HG03342 (cell line): Measurements from ENCODE around the gene MRAP2.

Experiments used
- ATAC-seq: cut with Tn5 transposase; IDR thresholded peaks from one replicate; pipeline ENCODE4 v1.9.1; 2021; ENCODE audit warnings: mild to moderate bottlenecking, moderate library complexity; ENCODE audit not compliant: unreplicated experiment

The MRAP2 gene, protein sequence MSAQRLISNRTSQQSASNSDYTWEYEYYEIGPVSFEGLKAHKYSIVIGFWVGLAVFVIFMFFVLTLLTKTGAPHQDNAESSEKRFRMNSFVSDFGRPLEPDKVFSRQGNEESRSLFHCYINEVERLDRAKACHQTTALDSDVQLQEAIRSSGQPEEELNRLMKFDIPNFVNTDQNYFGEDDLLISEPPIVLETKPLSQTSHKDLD

DNA sequence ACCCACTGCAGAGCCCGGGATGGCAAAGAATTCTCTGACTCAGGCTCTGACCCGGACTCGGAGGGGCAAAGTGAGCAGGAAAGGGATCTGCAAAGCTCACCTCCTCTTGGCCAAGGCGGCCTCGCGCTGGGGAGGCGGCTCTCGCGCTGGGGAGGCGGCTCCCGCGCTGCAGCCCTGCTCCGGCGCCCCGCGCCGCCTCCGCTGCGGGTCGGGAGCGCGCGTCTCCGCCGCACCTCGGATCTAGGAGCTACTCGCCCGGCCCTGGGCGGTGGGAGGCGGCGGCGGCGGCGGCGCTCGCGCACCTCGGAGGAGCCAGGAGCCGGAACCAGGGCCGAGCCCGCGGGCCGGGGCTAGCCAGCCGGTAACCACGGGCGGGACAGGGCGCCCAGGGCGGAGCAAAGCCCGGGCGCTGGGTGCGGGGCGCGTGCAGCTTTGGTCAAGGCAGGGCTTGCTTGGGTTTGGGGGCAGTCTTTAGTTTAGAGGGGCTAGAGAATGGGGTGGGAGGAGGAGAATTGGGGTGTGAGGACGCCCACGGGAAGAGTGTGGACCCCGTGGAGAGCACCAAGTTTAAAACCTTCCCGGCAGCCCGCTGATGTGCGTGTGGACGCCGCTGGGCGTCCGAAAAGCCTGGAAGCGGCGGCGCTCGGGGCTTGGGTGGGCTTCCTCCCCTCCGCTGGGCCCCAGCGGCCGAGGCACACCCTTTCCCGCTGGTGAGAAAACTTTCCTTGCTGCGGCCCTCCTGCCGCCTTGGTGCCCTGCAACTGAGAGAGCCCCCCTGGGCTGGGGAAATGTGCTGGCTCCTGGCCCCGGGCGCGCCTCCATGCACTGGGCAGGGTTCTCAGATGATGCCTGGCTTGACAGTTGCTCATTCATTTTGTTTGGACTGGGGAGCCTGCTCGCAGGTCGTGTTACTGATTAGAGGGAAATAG lies at the start of gene MRAP2:
Gene MRAP2 (plus strand): TSS at position 250 of the 929 bp plus-strand sequence. CDS start 21,547 bp downstream, outside the sequence.
- peak; percentile 58 for ATAC-seq

DNA sequence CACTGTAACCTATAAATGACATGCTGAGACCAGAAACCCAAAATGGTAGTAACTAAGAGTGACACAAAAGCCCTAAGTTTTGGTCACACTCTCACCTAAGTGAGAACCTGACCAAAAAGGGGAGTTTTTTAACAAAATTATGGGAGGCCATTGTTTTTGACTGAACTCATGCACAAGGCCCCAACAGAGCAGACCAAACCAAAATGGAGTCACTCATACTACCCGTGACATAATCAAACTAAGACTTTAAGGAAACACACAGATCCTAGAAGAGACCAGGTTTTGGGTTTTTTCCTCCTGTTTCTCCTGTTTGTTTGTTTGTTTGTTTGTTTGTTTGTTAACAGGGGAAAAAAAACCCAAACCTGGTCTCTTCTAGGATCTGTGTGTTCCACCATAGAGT lies 49.2 kb upstream of the MRAP2 start:
- no peak for ATAC-seq

DNA sequence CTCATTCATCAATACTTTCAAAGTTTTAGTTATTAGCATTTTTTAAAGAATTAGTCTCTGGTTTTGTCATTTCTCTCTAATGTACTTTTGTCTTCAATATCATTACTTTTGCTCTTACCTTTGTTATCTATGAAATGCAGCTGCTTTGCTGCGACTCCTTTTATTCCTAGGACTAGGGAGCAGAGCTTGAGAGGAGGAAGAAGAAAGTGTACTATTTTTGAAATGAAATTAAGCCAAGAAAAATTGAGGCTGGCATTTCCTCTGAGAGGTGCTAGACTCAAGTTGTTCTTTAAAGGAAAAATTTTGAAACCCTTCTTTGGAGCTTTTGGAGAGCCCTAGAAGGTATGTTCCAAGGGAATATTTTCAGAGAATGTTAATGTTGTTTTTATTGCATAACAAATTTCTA lies 48.3 kb upstream of the MRAP2 start:
- ATAC-seq = no peak

DNA sequence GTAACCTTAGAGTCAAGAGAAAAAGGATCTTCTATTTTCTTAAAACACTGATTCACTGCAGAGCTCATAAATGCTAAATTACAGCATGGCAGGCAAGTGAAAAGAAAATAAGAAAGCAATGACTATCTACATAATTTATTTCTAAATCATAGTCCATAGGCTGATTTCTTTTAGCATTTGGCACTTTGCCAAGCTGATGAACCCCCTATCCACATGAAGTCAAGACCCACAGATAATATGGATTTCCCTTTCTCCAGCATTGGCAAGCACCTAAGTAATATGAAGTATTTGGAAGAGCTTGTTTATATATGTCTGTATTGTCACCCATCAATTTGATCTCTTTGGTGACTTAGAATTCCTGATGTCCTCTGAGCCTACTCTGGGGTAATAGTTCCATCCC lies 47.9 kb upstream of the MRAP2 start:
- ATAC-seq = no peak

DNA sequence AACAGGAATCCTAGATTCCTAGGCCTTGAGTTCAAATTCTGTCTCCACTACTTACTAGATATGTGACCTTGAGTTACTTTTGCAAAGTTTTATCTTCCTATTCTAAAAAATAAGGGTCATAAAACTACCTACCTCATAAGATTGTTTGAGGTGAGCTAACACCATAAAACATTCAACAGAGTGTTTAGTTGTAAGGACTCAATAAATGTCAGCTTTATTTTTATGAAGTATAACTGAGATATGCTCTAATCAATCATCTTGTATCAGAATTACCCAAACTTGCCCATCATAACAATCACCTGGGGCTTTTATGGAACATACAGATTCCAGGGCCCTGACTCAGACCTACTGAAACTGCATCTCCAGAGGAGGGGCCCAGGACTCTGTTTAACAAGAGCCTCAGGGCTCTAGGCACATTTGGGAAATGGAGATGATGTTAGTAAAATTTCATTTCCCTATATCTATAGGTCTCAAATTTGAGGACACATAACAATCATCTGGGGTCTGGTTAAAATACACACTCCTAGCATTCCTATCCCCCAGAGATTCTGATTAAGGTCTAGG lies 35.5 kb upstream of the MRAP2 start:
- no peak for ATAC-seq

DNA sequence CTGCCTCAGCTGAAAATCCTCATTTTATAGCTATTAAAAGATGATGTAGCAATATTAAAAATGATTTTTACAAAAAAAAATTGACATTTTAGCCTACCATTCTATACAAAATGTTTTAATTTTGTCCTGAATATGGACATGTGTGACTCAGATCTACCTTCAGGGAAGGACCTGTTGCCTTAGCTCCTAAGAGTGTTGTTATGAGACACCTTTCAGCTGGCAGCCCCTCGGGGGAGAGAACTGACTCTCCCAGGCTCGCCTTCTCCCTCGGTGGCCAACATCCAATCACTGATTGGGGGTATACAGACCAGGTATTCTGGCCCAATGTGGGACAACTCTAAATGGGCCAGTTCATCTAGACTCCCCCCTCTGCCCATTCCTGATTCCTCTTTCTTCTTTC lies 32.5 kb upstream of the MRAP2 start:
- no peak for ATAC-seq

DNA sequence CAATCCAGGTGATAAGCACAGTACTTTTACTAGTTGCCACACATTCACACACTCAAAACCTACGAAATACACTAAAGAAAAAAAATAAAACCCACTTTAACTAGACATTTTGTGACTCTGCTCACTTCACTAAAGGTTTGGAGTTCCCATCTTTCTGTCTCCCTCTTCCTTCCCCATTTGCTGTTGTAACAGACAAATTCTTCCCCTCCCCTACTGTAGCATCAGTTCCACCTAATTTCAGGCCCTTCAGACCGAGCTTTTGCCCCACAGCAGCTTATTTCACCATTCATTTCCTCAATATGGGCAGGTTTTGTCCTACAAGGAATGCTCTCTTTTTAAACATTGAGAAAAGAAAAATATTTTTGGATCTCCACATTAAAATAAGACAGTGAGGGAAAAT lies 31.3 kb upstream of the MRAP2 start:
- ATAC-seq = no peak

DNA sequence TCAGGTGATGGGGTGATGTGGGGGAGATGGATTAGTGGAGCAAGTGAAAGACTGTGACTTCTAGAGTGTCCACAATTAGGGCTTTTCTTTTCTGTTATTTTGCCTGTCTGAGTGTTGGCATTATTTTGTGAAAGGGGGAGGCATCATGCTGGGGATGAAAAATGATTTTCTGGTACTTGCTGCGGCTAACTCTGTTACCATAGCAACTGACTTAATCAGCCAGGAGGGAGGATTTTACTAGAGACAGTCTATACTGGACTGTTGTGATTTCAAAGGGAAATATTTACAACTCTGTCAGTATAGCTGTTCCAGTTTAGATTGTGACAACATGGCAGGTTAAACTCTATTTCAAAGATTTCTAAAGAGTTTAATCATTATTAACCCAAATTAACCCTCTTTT lies 30.4 kb upstream of the MRAP2 start:
- no peak for ATAC-seq

DNA sequence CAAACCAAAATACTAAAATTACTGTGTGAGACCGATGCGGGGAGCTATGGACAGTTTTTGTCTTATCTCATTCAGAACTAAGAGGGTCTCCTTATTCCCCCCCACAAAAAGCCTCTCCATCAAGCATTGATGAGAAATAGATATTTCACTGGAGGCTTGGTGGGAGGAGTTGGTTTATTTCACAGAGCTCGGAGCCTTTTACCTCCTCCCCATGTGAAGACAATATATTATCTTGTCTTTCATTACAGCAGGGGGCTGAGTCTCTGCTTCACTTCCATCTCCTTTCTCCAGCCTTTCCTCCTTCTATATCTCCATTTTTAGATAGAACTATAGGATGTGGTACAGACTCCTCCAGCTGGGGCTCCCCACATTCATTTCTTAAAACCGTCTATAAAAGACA lies 29.9 kb upstream of the MRAP2 start:
- no peak for ATAC-seq

DNA sequence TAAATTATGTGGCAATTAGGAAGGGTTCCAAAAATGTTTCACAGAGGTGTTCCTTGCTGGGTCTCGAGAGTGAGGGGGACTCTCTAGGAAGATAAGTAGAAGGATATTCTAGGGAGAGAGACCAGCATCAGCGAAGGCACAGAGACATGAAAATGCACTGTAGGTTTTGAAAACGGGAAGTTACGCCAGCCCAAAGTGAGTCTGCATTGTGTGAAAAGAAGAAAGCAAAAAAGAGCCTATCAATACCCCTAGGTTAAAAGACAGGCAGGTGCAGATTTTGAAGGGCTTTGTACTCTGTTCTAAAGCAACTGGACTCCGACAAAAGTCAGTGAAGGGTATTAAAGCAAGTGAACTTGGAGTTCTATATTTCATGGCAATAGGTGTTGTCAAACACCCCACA lies 25.7 kb upstream of the MRAP2 start:
- no peak for ATAC-seq

DNA sequence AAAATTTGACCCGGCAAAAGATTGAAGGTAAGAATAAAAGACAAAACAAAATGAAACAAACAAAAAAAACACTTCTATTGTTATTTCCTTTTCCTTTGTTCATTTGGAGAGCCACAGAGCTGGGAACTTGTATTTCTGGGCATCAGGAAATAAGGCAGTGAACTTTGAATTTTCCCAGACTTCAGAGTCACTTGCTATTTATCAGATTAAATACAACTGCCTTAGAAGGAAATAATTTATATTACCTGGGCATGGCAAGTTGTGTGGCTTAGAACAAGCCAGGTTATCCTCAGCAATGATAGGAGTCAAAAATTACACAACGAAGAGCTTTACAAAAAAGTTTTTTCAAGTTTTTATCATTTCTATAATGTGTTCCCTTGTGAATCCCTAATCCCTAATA lies 20.2 kb upstream of the MRAP2 start:
- ATAC-seq = no peak

DNA sequence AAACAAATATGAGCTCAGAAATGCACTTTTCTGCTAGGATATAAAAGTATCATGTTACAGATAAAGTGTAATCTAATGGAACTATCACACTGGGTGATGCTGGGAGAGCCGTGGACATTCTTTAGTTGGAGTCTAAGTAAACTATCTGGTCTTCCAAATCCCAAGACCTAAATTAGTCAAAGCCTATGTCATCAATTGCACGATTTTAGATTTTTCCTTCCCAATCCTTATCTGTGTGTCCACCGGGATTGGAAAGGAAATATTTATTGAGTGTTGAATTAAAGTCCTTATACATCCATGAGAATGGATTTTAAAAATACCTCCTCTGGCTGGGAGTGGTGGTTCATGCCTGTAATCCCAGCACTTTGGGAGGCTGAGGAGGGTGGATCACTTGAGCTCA lies 19.6 kb upstream of the MRAP2 start:
- no peak for ATAC-seq

DNA sequence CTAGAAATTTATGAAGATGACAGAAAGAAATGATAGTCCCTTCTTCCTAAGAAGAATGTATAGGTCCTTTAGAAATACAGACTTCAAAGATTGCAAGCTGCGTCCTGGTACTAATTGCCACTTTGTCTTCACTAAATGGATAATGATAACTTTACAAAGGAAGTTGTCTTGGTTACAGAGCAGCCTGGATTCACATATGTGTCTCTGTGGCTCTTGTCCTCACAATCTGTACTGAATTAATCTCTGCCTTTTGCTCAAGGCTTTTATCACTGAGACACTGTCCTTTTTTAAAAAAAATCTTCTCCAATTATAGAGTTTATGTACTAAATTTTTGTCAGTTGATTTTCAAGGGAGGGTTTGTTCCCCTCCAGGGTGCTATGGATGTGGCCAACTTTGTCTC lies 17.5 kb upstream of the MRAP2 start:
- no peak for ATAC-seq

DNA sequence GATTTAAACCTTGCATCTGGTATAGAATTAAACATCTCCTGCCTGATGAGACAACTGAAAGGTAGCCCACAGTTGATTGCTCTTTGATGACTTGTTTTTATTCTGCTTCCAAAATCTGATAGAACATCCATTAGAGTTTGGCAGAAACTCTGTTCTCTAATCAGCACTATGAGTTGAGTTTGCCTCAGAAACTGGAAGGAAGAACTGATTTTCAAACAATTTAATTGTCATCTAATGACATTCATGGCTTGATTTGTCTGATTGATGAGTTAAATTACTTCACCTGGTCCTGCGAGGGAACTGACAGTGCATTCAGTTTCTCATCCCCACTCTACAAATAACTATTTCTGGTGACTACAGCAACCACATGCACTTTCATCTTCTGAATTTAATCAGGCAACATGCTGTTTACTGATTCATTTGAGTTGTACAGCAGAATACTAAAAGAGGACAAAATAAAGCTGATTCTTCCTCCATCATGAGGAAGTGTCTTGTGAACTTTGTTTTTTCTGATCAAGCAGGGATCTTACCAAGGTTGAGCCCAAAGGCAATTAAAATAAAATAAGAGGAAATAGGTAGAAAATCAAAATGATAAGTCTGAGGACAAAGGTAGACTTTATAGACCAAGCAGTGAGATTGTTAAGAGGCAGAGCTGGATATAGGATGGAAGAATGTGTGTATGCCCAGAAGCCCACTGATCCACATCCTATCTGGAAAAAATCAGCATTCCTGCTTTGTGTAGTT lies 15.7 kb upstream of the MRAP2 start:
- ATAC-seq = no peak

DNA sequence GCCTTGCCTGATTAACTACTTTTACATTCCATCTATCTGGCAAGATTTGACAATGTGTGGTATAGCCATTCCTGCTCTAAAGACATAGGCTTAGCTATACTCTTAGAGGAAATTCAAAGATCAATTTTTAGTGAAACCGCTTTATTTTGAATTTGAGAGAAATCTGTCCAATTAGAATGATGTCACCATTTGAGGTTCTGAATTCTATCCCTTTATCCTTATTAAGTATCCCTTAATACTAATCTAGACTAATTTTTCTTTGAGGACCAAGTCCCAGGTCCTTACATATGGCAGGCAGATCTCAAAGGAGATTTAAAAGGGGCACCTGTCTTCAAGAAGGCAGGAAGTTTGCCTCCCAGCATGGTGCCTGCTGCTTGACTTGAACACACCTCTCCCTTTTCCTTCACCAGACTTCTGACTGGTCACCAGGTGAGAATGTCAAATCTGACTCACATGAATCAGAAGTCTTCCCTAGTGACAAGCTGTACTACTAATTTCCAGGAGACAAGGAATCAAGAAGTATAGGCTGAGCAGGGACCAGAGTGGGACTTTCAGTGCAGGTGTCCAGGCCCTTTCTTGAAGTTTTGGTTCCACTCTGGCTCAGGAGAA lies 15.0 kb upstream of the MRAP2 start:
- ATAC-seq = no peak

DNA sequence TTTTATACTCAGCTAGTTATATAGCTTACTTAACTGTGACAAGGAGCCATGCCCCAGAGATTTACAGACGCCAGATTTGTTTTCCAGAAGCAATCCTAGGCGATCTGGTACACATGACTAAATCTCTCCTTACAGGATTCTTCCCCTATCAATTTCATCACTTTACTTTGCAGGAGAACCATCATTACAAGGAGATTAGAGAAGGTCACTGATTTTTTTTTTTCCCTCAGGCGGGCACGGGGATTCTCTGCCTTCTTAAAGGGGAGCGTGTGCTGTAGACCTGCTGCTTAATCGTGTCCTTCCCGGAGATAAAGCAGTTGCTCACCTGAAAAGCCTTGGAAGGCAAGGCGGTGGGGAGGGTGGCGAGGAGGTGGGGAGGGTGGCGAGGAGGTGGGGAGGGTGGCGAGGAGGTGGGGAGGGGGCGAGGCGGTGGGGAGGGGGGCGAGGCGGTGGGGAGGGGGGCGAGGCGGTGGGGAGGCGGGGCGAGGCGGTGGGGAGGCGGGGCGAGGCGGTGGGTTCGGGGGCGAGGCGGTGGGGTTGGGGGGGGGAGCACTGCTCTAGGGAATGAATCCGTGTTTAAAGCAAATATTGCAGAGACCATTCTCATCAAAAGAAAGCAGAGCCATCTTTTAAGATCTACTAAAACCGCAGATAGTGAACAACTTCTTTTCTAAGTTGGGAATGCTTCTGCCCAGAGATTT lies 14.3 kb upstream of the MRAP2 start:
- ATAC-seq = no peak

DNA sequence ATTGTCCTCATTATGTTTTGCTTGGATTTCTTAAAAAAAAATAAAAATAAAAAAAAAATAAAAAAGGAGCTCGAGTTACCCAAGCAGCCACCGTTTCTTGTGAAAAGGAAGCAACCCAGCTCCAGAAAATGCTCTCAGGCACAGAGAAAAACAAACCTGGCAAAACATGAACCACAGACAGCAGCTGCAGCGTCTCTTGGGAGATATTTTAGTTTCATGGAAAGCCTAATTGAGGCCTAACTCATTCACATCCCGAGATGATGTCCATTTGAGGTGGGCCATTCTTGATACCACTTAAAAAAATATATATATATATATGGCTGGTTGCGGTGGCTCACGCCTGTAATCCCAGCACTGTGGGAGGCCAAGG lies 13.7 kb upstream of the MRAP2 start:
- no peak for ATAC-seq

DNA sequence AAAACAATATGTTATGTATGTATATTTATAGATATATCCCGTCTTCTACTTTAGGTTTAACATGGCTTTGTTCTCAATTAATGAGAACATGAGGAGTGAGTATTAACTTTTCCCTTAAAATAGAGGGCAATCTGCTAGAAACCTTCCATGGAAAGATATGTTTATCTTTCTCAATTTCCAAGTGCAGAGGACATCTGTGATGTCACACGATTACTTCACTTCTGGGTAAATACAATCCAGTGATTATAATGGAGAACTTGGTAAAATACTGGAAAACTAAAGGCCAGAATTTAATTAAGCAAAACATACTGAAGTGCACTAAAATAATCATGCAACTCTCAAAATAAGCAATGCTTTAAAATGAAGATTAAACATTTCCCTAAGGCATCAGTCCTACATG lies 11.9 kb upstream of the MRAP2 start:
- no peak for ATAC-seq

DNA sequence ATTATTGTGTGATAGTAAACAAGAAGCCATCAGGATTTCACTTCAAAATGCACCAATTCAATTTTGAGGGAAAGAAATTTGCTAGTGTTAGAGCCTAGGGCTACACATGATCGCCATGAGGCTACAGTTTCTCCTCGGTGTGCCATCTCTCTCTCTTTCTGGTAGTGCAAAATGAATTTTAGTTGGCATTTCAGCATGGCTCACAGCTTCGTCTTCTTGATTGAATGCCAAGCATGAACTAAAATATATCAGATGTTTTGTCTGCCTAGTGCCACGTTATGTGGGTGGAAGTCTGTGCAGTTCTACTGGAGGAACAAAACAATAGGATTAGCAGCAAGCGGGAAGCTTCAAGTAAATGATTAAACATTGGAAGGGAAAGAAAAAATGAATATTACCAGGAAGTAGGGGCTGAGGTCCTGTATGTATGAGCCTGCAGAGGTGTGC lies 6.8 kb upstream of the MRAP2 start:
- no peak for ATAC-seq
